H9 (cell line): ENCODE data around the gene TNFAIP8L1. TPM values are rescaled to one million over a fixed set of nuclear protein-coding genes. Genes with fewer than 3 reads are reported as not detected.

ENCODE experiments used
- DNase-seq: peaks from one replicate; pipeline ENCODE4 v3.0.0-alpha.2; 2017
- H2AFZ ChIP-seq: one replicate; pipeline ENCODE4 v1.6.1; 2013; ENCODE audit warnings: mild to moderate bottlenecking, low read length, control low read depth, moderate library complexity
- H2AK5ac ChIP-seq: 2 replicates; pipeline ENCODE4 v1.6.1; 2013; ENCODE audit warnings: low read length, control low read depth, mixed read lengths; ENCODE audit not compliant: insufficient read length
- H2BK120ac ChIP-seq: one replicate; pipeline ENCODE4 v1.6.1; 2013; ENCODE audit warnings: low read depth, mild to moderate bottlenecking, low read length, control low read depth, inconsistent platforms; ENCODE audit not compliant: poor library complexity, severe bottlenecking
- H2BK12ac ChIP-seq: 2 replicates; pipeline ENCODE4 v1.6.1; 2013; ENCODE audit warnings: low read length, control low read depth, mixed read lengths, low read depth; ENCODE audit not compliant: insufficient read length
- H2BK15ac ChIP-seq: 2 replicates; pipeline ENCODE4 v1.6.1; 2013; ENCODE audit warnings: low read depth, low read length, control low read depth
- H2BK20ac ChIP-seq: one replicate; pipeline ENCODE4 v1.6.1; 2013; ENCODE audit warnings: low read depth, mild to moderate bottlenecking, low read length, control low read depth, inconsistent platforms; ENCODE audit not compliant: poor library complexity, severe bottlenecking
- H2BK5ac ChIP-seq: 2 replicates; pipeline ENCODE4 v1.6.1; 2013; ENCODE audit warnings: low read length, control low read depth, mixed read lengths; ENCODE audit not compliant: insufficient read length
- H3K14ac ChIP-seq: 2 replicates; pipeline ENCODE4 v1.6.1; 2013; ENCODE audit warnings: low read length, control low read depth; ENCODE audit not compliant: insufficient read depth
- H3K18ac ChIP-seq: 2 replicates; pipeline ENCODE4 v1.6.1; 2013; ENCODE audit warnings: low read depth, mild to moderate bottlenecking, mixed read lengths, low read length, control low read depth; ENCODE audit not compliant: insufficient read length
- H3K23ac ChIP-seq: 2 replicates; pipeline ENCODE4 v1.6.1; 2013; ENCODE audit warnings: low read length, control low read depth, mixed read lengths, low read depth; ENCODE audit not compliant: insufficient read length
- H3K23me2 ChIP-seq: 2 replicates; pipeline ENCODE4 v1.6.1; 2013; ENCODE audit warnings: low read depth, mild to moderate bottlenecking, mixed read lengths, low read length, control low read depth; ENCODE audit not compliant: insufficient read length, poor library complexity, severe bottlenecking
- H3K27ac ChIP-seq: 2 replicates; pipeline ENCODE4 v1.5.1; 2013; ENCODE audit warnings: low read length, control low read depth, mixed read lengths, low read depth; ENCODE audit not compliant: insufficient read length
- H3K27me3 ChIP-seq: 2 replicates; pipeline ENCODE4 v1.6.1; 2013; ENCODE audit warnings: low read length, control low read depth, inconsistent platforms; ENCODE audit not compliant: insufficient read depth
- H3K4ac ChIP-seq: 2 replicates; pipeline ENCODE4 v1.6.1; 2013; ENCODE audit warnings: low read depth, mild to moderate bottlenecking, control low read depth, inconsistent platforms, low read length, moderate library complexity
- H3K4me1 ChIP-seq: 2 replicates; pipeline ENCODE4 v1.6.1; 2013; ENCODE audit warnings: low read length, control low read depth, inconsistent platforms; ENCODE audit not compliant: insufficient read depth
- H3K4me2 ChIP-seq: 2 replicates; pipeline ENCODE4 v1.6.1; 2013; ENCODE audit warnings: low read length, control low read depth, mixed read lengths; ENCODE audit not compliant: insufficient read length, insufficient read depth
- H3K56ac ChIP-seq: 2 replicates; pipeline ENCODE4 v1.6.1; 2013; ENCODE audit warnings: low read depth, mild to moderate bottlenecking, mixed read lengths, low read length, control low read depth; ENCODE audit not compliant: insufficient read length
- H3K79me1 ChIP-seq: 2 replicates; pipeline ENCODE4 v1.6.1; 2013; ENCODE audit warnings: low read depth, mild to moderate bottlenecking, moderate library complexity, low read length, control low read depth, inconsistent platforms; ENCODE audit not compliant: insufficient read depth, poor library complexity, severe bottlenecking
- H3K79me2 ChIP-seq: 2 replicates; pipeline ENCODE4 v1.6.1; 2013; ENCODE audit warnings: low read length, control low read depth, inconsistent platforms; ENCODE audit not compliant: insufficient read depth
- H3K9ac ChIP-seq: 2 replicates; pipeline ENCODE4 v1.6.1; 2013; ENCODE audit warnings: low read length, control low read depth, mixed read lengths; ENCODE audit not compliant: insufficient read length; ENCODE audit errors: extremely low read depth
- H3K9me3 ChIP-seq: one replicate; pipeline ENCODE4 v1.6.1; 2013; ENCODE audit warnings: low read depth, low read length, inconsistent platforms; ENCODE audit not compliant: control insufficient read depth
- H3T11ph ChIP-seq: one replicate; pipeline ENCODE4 v1.6.1; 2013; ENCODE audit warnings: mild to moderate bottlenecking, low read length, control low read depth, inconsistent platforms
- H4K20me1 ChIP-seq: one replicate; pipeline ENCODE4 v1.6.1; 2013; ENCODE audit not compliant: control insufficient read depth, insufficient read length, insufficient read depth
- H4K5ac ChIP-seq: 2 replicates; pipeline ENCODE4 v1.6.1; 2013; ENCODE audit warnings: low read depth, mild to moderate bottlenecking, mixed read lengths, low read length, control low read depth; ENCODE audit not compliant: insufficient read length
- H4K8ac ChIP-seq: replicated peaks from 2 replicates; pipeline ENCODE4 v1.6.1; 2013; ENCODE audit warnings: low read length, control low read depth, mixed read lengths, low read depth; ENCODE audit not compliant: insufficient read length
- H4K91ac ChIP-seq: 2 replicates; pipeline ENCODE4 v1.6.1; 2013; ENCODE audit warnings: low read depth, mild to moderate bottlenecking, moderate library complexity, mixed read lengths, low read length, control low read depth; ENCODE audit not compliant: insufficient read length
- H3K27ac Mint-ChIP-seq, 3 experiments: 2 replicates in 2 of 3; 3 replicates in 1 of 3; pipeline ENCODE4 v1.8.0; 2020 to 2021; ENCODE audit warnings: mixed read lengths in 3 of 3, mild to moderate bottlenecking in 1 of 3, moderate library complexity in 1 of 3
- H3K27me3 Mint-ChIP-seq: 2 replicates; pipeline ENCODE4 v1.8.0; 2021; ENCODE audit warnings: low read depth, mild to moderate bottlenecking, moderate library complexity, mixed read lengths
- H3K36me3 Mint-ChIP-seq, 3 experiments: 2 replicates in 2 of 3; 3 replicates in 1 of 3; pipeline ENCODE4 v1.8.0; 2020 to 2021; ENCODE audit warnings: low read depth in 3 of 3, mixed read lengths in 3 of 3; ENCODE audit not compliant: insufficient read depth in 1 of 3
- H3K4me1 Mint-ChIP-seq, 2 experiments: 2 replicates each; pipeline ENCODE4 v1.8.0; 2020; ENCODE audit warnings: mixed read lengths in 2 of 2
- H3K4me3 Mint-ChIP-seq, 2 experiments: 2 replicates in 1 of 2; 3 replicates in 1 of 2; pipeline ENCODE4 v1.8.0; 2020 to 2021; ENCODE audit warnings: mild to moderate bottlenecking in 2 of 2, mixed read lengths in 2 of 2, moderate library complexity in 1 of 2
- H3K9me3 Mint-ChIP-seq, 2 experiments: 2 replicates in 1 of 2; 3 replicates in 1 of 2; pipeline ENCODE4 v1.8.0; 2020; ENCODE audit warnings: mild to moderate bottlenecking in 2 of 2, mixed read lengths in 2 of 2, moderate library complexity in 1 of 2
- WGBS: extraction: QIAGEN DNeasy Blood & Tissue Kit; methylation state at CpG from one replicate; pipeline ENCODE4 v1.1.7; 2013; ENCODE audit warnings: missing lambda C conversion rate, low lambda C conversion rate, mixed read lengths; ENCODE audit not compliant: insufficient read length; ENCODE audit errors: extremely low coverage; 5-methylcytosine and 5-hydroxymethylcytosine counted together
- total RNA-seq: library from RNA; stranded (reverse); gene quantifications from 2 replicates; pipeline ENCODE4 v1.2.1, GENCODE V29; 2021
- TF ChIP-seq, protein P1 (sequence below): fragments of 200-600 bp; sonication (generic); conservative IDR thresholded peaks from 3 replicates; pipeline ENCODE4 v1.8.0; 2021; ENCODE audit warnings: antibody characterized with exemption, mild to moderate bottlenecking

The TNFAIP8L1 gene
- total RNA-seq, 1 experiment from 2014 or later = 4.2 TPM

DNA sequence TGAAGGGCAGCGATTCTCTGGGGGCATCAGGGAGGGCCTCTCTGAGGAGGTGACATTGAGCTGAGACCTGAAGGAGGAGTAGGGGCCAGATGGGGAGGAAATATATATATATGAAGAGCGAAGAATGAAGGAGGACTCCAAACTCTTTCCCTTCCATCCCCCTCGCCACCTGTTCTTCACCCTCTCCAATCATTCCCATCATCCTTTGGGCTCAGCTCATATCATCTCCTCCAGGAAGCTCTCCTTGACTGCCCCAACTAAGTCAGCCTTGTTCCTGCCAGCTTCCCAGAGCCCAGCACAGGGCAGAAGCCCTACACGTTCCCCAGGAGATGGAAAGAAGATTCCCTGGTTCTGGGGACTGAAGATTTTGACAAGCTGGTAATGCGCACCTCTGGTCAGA, 46.9 kb upstream of the TNFAIP8L1 start:
- H3K23me2 ChIP-seq = peaks cover 4% of the 10 kb centered on the region
- no peaks in the 10 kb centered on the region for H3K36me3 Mint-ChIP-seq
- H3K4me2 ChIP-seq = no peak overlapping the region
- no peak overlapping the region for H2BK20ac ChIP-seq
- no peak for DNase-seq
- H4K20me1 ChIP-seq = no peaks in the 10 kb centered on the region
- H3K9me3 Mint-ChIP-seq = no peaks in the 10 kb centered on the region; a peak in 2 of 5 replicates
- 0 out of 7 replicates have a peak overlapping the region, but pooled peaks of 1 of the 3 experiments have one; percentile 21 for H3K27ac Mint-ChIP-seq
- no peak overlapping the region for H3K23ac ChIP-seq
- no peaks in the 10 kb centered on the region for H3K27me3 ChIP-seq
- no peak overlapping the region for H3K27ac ChIP-seq
- no peak overlapping the region for H2AK5ac ChIP-seq
- TF ChIP-seq, protein P1, sequence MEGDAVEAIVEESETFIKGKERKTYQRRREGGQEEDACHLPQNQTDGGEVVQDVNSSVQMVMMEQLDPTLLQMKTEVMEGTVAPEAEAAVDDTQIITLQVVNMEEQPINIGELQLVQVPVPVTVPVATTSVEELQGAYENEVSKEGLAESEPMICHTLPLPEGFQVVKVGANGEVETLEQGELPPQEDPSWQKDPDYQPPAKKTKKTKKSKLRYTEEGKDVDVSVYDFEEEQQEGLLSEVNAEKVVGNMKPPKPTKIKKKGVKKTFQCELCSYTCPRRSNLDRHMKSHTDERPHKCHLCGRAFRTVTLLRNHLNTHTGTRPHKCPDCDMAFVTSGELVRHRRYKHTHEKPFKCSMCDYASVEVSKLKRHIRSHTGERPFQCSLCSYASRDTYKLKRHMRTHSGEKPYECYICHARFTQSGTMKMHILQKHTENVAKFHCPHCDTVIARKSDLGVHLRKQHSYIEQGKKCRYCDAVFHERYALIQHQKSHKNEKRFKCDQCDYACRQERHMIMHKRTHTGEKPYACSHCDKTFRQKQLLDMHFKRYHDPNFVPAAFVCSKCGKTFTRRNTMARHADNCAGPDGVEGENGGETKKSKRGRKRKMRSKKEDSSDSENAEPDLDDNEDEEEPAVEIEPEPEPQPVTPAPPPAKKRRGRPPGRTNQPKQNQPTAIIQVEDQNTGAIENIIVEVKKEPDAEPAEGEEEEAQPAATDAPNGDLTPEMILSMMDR = no peak
- H3K4me1 Mint-ChIP-seq = peaks cover 8 to 34% of the 10 kb centered on the region in 2 experiments
- no peak overlapping the region for H2BK120ac ChIP-seq
- no peak overlapping the region; a peak in 1 of 5 replicates for H3K4me3 Mint-ChIP-seq
- no peak overlapping the region for H3K14ac ChIP-seq
- no peak overlapping the region for H2BK5ac ChIP-seq
- H3K18ac ChIP-seq = no peak overlapping the region
- H3K4ac ChIP-seq = no peak overlapping the region
- no peak overlapping the region for H4K8ac ChIP-seq
- no peak overlapping the region for H3T11ph ChIP-seq
- WGBS = no CpG with 5 or more reads among the region's 5 CpGs
- no peaks in the 10 kb centered on the region for H3K79me1 ChIP-seq
- H3K27me3 Mint-ChIP-seq = peaks cover 54% of the 10 kb centered on the region
- H2BK15ac ChIP-seq = no peak overlapping the region
- H3K9me3 ChIP-seq = no peaks in the 10 kb centered on the region
- no peaks in the 10 kb centered on the region for H3K79me2 ChIP-seq
- H3K56ac ChIP-seq = no peak overlapping the region
- H3K4me1 ChIP-seq = no peaks in the 10 kb centered on the region
- no peak overlapping the region for H2BK12ac ChIP-seq
- no peak overlapping the region for H4K5ac ChIP-seq
- no peak overlapping the region for H2AFZ ChIP-seq
- no peak overlapping the region for H3K9ac ChIP-seq
- H4K91ac ChIP-seq = no peak overlapping the region
